Vagina (tissue), 2 donors: ENCODE measurements around the gene RUNX2. TPM values are rescaled to one million over a fixed set of nuclear protein-coding genes. Genes with fewer than 3 reads are reported as not detected.

Source experiments
- DNase-seq, 2 donors: peaks; one replicate each; pipeline ENCODE4 v3.0.0-alpha.2; 2017; ENCODE audit errors: extremely low spot score in 2 of 2
- H3K27ac ChIP-seq: fragments of 200-600 bp; sonication (generic); one replicate; pipeline ENCODE4 v1.5.1; 2019
- H3K27me3 ChIP-seq: fragments of 200-600 bp; sonication (generic); one replicate; pipeline ENCODE4 v1.5.1; 2019
- H3K36me3 ChIP-seq, 2 donors: fragments of 200-600 bp; sonication (generic); one replicate each; pipeline ENCODE4 v1.5.1; 2017 to 2019
- H3K4me1 ChIP-seq: fragments of 200-600 bp; sonication (generic); one replicate; pipeline ENCODE4 v1.5.1; 2019
- H3K4me3 ChIP-seq, 2 donors: fragments of 200-600 bp; sonication (generic); 1 replicate in 1 of 2; 2 replicates in 1 of 2; pipeline ENCODE4 v1.5.1; 2016 to 2019
- H3K9me3 ChIP-seq: fragments of 200-600 bp; sonication (generic); one replicate; pipeline ENCODE4 v1.5.1; 2019
- CTCF ChIP-seq, 3 experiments: fragments of 450-650 bp in 2 of 3; fragments of 200-600 bp in 1 of 3; sonication (generic) in 1 of 3; IDR thresholded peaks; one replicate each; pipeline ENCODE4 v1.5.1; 2017 to 2019; ENCODE audit warnings: antibody characterized with exemption in 3 of 3, mild to moderate bottlenecking in 2 of 3, moderate library complexity in 2 of 3
- POLR2A ChIP-seq, 2 donors: fragments of 450-650 bp; IDR thresholded peaks; one replicate each; pipeline ENCODE4 v1.6.1; 2017; ENCODE audit warnings: antibody characterized with exemption in 2 of 2, mild to moderate bottlenecking in 2 of 2, moderate library complexity in 2 of 2
- POLR2AphosphoS5 ChIP-seq, 2 donors: sonication (generic); formaldehyde crosslinking; IDR thresholded peaks; one replicate each; pipeline ENCODE4 v1.9.0; 2017; ENCODE audit warnings: antibody characterized with exemption in 2 of 2, mild to moderate bottlenecking in 2 of 2, low read depth in 1 of 2; ENCODE audit not compliant: insufficient read depth in 1 of 2
- intact Hi-C: fragments of 100-400 bp; cut with DNase I; formaldehyde crosslinking; loops from one replicate; pipeline ENCODE4 v1.15.1; 2023
- total RNA-seq: library from RNA; depleted of rRNA; stranded (reverse); fragments of >200 nt; gene quantifications from one replicate; pipeline ENCODE4 v1.2.3, GENCODE V29; 2016

RUNX2 gene
- total RNA-seq, 1 donor from 2014 or later: 13.0 TPM

DNA sequence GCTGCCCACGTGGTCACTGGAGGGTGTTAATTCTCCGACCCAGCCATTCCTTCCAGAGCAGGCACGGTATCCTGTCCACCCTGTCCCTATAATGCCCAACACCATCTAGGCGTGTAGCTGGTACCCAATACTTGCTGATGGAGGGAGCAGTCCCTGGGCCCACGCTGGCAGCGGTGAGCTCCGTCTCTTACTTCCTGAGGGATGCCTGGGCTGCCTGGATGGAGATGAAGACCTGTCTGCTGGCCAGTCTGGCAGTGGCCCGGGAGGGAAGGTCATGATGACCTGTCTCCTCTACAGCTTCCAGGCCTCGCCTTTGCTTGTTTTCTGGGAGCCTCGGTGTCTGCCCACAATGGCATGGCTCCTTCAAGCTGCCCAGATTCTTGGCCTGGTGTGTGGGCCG lies 347.5 kb downstream of the RUNX2 start:
- Histone ChIP-seq H3K4me3 (no peak overlapping the region), H3K9me3 (no peaks in the 10 kb centered on the region), H3K36me3 (no peaks in the 10 kb centered on the region), H3K27ac (no peak overlapping the region), H3K4me1 (peaks cover 24% of the 10 kb centered on the region), H3K27me3 (no peaks in the 10 kb centered on the region)
- intact Hi-C loops: no loop called here
- DNase-seq: peak in 1 of 2 donors; percentile 80
- TF ChIP-seq POLR2AphosphoS5 (IDR thresholded peaks at IDR 0.05; ENCODE audit: insufficient read depth in 1 of 2, low read depth in 1 of 2) (no peak), CTCF (IDR thresholded peaks at IDR 0.05) (no peak), POLR2A (IDR thresholded peaks at IDR 0.05) (no peak)

GRCh38 chr6:45676380-45676779 lies 348.2 kb downstream of the RUNX2 start:
- Histone ChIP-seq H3K27ac (no peak overlapping the region), H3K4me1 (peaks cover 24% of the 10 kb centered on the region), H3K4me3 (no peak overlapping the region), H3K9me3 (no peaks in the 10 kb centered on the region), H3K27me3 (no peaks in the 10 kb centered on the region), H3K36me3 (no peaks in the 10 kb centered on the region)
- intact Hi-C loops: no loop called here
- DNase-seq: peak in 1 of 2 donors; percentile 67
- TF ChIP-seq POLR2A (IDR thresholded peaks at IDR 0.05): no peak
- TF ChIP-seq POLR2AphosphoS5 (IDR thresholded peaks at IDR 0.05; ENCODE audit: insufficient read depth in 1 of 2, low read depth in 1 of 2): no peak
- TF ChIP-seq CTCF (IDR thresholded peaks at IDR 0.05): no peak

DNA sequence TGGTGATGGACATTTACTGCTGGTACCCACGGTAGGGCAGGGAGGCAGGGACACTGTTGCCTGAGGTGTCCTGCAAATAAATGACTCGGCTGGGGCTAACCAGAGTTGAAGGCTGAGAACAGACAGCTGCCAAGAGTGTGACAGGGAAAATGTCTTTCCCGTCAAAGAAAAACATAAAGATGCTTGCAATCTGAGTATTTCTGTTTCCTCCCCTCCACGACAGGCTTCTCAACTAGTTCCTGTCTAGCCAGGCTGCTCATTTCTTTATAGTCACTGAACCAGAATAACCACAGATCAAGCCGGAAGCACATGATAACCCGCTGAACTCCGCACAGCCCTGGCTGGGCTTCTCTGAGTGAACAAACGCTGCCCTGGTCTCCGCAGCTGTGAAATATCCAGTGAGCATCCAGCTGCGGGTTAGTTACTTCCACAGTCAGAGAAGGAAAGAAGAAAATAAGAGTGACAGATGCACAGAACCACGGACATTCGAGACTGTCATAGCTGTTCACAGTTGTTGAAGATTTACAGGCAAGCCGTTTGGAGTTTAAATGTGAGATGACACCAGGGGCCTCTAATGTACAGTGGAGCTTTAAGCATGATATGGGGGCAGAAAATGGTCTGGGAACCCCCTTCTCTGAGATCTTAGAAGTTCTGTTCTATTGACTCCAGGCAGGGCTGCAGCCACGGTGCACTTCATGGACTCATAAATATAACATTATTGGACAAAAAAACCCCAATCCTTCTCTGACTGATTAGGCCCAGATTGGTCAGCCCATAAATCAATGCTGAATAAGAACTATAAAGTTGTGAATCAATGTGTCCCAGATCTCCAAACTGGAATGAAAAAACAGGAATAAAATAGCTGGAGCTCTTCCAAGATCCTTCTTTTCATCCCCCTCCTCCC lies 349.5 kb downstream of the RUNX2 start:
- peak; percentile 65 to 89 for DNase-seq
- peak overlapping the region; percentile 61 for H3K27ac ChIP-seq
- peaks cover 24% of the 10 kb centered on the region for H3K4me1 ChIP-seq
- TF ChIP-seq POLR2AphosphoS5 (IDR thresholded peaks at IDR 0.05; ENCODE audit: insufficient read depth in 1 of 2, low read depth in 1 of 2) (no peak), POLR2A (IDR thresholded peaks at IDR 0.05) (no peak), CTCF (IDR thresholded peaks at IDR 0.05) (no peak)
- no peaks in the 10 kb centered on the region for H3K36me3 ChIP-seq
- peak overlapping the region in 1 of 2 donors; percentile 7 for H3K4me3 ChIP-seq
- H3K9me3 ChIP-seq: no peaks in the 10 kb centered on the region
- intact Hi-C loops: no loop called here
- H3K27me3 ChIP-seq: no peaks in the 10 kb centered on the region

- intact Hi-C loops: no loop called here
- Histone ChIP-seq H3K27ac (peak overlapping the region; percentile 61), H3K27me3 (no peaks in the 10 kb centered on the region), H3K36me3 (no peaks in the 10 kb centered on the region), H3K9me3 (no peaks in the 10 kb centered on the region), H3K4me3 (no peak overlapping the region), H3K4me1 (peaks cover 24% of the 10 kb centered on the region)
- TF ChIP-seq POLR2AphosphoS5 (IDR thresholded peaks at IDR 0.05; ENCODE audit: insufficient read depth in 1 of 2, low read depth in 1 of 2) (no peak), CTCF (IDR thresholded peaks at IDR 0.05) (no peak), POLR2A (IDR thresholded peaks at IDR 0.05) (no peak)
- DNase-seq: peak; percentile 19 to 58
These were observed 350.1 kb downstream of the RUNX2 start for GRCh38 chr6:45678285-45678607.

- Histone ChIP-seq H3K9me3 (no peaks in the 10 kb centered on the region), H3K27ac (no peak overlapping the region), H3K4me1 (peaks cover 24% of the 10 kb centered on the region), H3K27me3 (no peaks in the 10 kb centered on the region), H3K4me3 (no peak overlapping the region), H3K36me3 (no peaks in the 10 kb centered on the region)
- TF ChIP-seq POLR2A (IDR thresholded peaks at IDR 0.05): no peak
- TF ChIP-seq CTCF (IDR thresholded peaks at IDR 0.05): no peak
- no peak for TF ChIP-seq POLR2AphosphoS5 (IDR thresholded peaks at IDR 0.05; ENCODE audit: insufficient read depth in 1 of 2, low read depth in 1 of 2)
- intact Hi-C loops: no loop called here
- DNase-seq: peak in 1 of 2 donors; percentile 56
These were observed 351.0 kb downstream of the RUNX2 start for GRCh38 chr6:45679163-45679562.
